Measurements from ENCODE around the gene PDPK1.
A peak's percentile ranks its signal among the peaks of the same experiment; 100 is the strongest.

Gene PDPK1

DNA sequence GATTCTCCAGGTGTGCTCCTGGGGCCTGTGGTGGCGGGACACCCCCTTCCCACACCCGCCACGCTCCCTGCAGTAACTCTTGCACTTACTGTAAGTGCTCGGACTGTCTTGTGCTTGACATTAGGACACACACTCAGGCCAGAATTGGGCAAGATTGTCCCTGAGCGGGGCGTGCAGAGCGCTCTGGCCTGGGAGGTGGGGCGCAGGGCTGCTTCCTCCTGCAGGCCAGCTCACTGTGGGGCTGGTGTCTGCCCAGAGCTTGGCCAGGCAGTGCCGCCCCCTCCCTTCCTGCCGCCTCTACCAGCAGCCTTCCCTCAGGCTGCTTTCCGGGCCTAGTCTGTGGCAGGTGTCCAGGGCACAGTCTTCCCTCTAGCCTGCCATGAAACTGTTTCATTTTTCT, 30.2 kb upstream of the PDPK1 start:
- DNase-seq: no peak

DNA sequence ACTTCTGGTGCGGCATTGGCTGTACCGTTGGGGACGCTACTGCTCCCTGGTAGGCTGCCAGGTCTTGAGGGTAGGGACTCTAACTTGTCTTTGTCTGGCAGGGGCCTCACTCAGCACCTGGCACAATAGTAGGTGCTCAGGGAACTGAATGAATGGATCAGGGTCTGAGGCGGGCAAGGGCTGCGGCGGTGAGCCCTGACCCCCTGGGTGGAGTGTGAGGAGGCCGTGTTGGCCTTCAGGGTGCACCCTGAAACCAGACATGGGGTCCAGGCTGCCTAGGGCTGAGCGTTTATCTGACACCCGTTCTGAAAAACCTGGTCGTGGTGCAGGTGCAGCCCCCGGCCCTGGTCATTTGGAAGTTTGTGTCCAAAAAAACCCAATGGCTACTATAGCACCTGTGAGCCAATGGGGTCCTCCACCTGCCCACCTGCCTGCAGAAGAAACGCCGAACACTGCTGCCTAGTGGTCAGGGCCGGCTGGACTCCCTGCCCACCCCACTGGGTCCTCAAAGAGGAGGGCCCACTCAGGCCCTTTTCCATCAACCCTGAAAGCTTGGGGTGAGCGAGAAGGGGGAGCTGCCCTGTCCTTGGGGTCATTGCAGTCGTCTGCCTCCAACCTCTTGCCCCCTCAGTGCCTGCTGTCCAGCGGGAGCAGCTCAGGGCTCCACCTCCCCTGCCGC, 29.0 kb upstream of the PDPK1 start:
- DNase-seq: no peak

DNA sequence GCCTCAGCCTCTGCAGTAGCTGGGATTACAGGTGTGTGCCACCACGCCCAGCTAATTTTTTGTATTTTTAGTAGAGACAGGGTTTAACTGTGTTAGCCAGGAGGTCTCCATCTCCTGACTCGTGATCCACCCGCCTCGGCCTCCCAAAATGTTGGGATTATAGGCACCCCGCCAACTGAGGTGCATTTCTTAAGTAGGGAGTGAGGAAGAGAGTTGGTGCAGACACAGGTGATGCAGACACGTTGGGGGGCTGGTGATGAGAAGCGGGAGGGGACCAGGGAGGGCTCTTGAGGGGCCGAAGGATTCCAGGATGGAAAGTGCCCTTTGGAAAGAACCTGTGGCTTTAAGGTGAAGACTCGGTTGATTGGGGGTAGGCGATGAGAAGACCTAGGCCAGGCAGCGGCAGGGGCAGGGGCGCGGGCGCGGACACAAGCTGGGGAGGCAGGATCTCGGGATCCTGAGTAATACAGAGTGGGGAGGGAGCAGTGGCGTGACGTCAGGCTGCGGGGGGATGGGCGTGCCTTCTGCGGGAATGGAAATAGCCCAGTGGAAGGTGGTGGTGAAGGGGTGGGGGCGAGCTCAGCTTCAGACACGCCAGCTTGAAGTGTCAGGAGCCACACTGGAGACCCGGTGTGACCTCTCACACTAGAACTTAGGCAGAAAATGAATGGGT, 26.6 kb upstream of the PDPK1 start:
- DNase-seq: no peak

DNA sequence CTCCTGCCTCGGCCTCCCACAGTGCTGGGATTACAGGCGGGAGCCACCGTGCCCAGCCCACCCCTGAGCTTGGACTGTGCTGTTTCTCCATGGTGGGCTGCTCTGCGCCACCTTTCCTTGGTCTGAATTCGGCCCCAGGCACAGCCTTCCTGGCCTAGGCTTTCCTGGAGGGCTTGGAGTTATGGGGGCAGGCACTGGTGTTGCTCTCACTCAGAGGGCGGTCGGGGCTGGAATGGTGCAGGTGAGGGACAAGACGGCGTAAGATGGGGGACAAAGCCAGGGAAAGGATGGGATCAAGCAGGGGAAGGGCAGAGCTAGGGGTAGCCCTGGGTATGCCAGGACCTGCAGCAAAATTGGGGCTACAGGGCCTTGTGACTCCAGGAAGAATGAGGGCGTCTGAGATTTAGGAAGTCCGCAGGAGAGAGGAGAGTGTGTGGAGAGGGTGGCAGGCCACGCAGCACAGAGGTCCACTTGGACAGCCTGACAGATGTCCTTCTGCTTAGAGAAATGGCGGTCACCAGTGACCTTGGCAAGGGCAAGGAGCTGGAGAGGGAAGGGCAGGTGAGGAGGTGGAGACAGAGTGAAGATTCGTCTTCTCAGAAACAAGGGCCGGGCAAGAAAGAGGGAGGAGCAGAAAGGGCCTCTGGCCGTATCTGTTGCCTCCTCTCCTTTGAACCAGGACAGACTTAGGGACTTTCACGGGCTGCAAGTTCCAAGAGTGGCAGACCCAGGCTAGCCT, 25.7 kb upstream of the PDPK1 start:
- no peak for DNase-seq

DNA sequence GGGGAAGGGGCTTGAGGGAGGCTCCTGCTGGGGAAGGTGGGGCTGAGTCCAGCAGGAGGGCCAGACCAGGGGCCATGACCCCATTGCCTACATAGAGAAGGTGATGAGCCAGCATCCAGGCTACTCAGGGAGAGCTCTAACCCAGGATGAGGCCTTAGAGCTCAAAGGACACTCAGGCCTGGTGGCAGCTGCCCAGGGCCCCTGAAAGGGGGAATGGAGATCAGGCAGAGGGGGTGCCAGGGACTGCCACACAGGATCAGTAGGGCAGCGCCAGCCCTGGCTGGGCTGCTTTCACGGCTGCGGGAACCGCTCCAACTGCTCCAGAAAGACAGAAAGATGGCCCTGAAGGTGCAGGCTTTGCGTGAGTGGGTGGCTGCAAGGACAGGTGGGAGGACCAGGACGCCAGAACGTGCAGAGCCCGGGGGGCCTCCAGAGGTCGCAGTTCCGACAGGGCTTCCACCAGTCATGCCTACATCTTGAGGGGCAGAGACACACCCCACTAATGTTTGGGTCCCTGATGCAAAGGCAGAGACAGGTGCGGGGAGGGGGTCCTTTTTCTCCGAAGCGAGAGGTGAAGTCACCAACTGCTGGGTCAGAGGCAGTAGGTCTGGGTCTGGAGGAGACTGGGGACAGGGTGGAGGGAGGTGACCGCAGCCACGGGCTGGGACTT, 25.0 kb upstream of the PDPK1 start:
- DNase-seq: no peak

DNA sequence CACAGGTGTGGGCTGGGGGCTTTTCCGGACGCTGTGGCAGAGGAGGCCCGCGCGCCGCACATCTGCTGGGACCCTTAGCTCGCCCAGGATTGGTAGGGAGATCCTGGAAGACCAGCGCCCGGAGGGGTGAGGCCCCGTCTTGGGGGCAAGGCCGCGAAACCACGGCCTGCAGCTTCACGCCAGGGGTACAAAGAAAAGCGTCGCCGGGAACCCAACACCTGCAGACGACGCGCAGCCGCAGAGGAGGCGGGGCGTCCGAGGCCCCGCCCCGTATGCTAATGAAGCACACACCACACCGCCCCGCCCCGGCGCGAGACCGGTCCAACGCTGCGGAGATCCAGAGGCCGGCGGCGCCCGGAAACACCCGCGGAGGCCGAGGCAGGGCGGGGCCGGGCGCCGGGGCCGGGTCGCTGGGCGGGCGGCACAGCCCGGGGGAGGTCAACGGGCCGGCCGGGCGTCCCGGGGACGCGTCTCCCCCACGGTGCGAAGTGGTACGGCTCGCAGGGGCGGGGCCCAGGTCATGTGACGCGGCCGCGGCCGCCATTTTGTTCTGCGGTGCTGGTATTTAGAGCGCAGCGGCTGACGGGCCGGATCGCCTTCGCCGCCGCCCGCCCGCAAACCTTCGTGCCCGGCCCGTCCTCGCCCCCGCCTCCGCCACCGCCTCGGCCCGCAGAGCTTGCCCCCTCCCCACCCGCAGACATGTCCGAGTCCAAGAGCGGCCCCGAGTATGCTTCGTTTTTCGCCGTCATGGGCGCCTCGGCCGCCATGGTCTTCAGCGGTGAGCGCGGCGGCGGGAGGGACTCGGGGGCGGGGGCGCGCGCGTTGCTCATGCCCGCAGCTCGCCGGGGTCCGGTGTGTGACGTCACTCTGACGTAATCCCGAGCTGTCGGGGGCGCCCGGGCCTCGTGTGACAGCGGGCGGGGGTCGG, 24.2 kb upstream of the PDPK1 start, which contains the start of gene ATP6V0C:
TSS of gene ATP6V0C (plus strand) at position 548 of the 928 bp plus-strand sequence. CDS start at position 700, 152 bp downstream.
- DNase-seq: peak; percentile 66

DNA sequence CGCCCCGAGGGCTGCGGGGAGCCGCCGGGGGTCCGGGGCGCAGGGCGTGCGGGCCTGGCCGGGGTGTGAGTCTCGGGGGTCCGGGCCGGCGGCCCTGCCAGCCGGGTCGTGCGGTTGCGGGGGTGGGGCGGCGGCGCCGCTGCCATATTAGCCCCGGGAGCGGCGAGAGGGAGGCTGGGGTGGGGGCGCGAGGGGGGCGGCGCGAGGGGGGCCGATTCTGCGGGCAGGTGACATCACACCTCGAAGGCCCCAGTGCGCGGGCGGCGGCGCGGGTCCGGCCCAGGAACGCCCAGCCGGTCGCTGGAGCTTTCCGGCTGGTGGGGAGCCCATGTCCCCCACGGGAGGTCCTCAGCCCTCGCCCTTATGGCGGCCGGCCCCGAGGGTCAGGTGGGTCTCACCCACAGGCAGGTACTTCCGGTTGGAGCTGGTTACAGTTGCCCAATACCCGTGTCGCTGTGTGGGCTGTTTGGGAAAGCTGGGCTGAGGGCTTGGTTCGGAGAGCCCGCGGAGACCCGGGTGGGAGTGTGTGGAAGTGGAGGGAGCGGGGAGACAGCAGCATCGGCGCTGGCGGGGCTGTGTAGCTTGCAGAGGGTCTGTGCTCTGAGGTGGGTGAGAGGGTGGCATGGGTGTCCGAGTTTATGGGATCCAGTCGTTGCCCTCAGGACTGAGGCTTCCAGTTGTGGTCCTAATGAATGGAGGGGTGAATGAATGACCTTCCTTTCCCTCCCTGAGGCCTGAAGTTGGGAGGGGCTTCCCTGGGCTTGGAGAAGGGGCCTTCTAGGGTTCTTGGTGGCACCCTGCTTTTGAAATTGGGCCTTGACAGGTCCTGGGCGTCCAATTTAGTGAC, 23.3 kb upstream of the PDPK1 start:
- no peak for DNase-seq

DNA sequence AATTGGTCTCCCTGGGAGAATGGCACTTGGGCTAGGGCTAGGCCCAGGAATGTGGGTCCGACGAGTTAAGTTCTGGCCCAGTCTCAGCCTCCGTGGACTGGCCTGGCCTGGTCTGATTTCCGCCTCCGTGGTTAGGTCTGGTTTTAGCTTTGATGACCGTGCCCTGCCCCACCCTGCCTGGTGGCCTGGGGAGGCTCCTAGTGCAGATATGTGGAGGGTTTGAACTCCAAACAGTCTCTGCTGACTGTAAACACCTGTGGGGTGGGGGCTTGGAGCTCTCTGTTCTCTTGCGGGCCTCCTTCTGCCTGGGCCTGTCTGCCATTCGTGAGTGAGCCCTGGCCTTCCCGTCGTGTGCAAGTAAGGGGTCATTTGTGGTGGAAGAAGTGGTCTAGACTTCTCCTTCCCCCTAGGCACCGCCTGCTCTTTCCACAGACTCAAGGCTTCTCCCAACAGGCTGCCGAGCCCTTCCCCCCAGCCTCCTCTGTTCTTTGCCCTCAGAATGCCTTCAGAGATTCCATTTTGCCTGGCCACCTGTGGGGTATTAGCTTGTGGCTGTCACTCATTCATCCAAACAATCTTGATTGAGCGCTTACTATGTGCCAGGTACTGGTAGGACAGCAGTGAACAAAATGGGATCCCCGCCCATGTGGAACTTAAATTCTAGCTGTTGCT, 22.5 kb upstream of the PDPK1 start:
- no peak for DNase-seq

DNA sequence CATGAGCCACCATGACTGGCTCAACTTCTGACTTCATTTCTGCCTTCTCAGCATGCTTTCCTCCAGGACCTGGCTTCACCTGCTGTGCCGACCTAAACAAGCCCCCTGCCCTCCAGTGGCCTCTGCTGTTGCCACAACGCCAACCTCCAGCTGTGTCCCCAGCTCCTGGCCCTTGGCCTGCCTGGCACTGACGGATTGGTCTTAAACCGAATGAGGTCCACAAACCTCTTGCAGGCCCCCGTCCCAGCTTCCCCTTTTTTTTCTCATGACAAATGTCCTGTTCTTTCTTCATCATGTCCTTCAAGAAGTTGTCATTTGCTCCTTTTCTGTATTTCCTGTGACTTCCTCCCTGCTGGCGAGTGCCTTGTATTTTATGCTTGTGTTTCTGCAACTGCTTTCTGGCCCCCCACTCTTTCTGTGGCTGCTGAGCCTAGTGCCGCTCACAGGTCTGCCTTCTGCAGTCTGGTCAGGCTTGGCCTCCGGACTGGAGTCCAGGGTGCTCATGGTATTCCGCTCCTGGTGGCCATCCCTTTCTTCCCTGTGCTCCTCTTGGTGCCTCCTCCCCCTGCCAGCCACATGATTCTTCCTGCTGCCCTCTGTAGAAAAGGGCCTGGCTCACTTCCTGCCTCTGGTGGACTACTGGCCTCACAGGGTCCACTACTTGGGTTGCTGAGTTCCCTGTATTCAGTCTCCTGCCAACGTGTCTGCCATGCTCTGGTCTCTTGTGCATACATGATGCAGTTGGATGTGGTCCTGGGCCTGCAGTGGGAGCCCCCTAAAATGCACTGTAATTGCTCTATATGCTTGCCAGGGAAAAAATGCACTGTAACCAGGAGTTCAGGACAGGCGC, 21.2 kb upstream of the PDPK1 start:
- no peak for DNase-seq

DNA sequence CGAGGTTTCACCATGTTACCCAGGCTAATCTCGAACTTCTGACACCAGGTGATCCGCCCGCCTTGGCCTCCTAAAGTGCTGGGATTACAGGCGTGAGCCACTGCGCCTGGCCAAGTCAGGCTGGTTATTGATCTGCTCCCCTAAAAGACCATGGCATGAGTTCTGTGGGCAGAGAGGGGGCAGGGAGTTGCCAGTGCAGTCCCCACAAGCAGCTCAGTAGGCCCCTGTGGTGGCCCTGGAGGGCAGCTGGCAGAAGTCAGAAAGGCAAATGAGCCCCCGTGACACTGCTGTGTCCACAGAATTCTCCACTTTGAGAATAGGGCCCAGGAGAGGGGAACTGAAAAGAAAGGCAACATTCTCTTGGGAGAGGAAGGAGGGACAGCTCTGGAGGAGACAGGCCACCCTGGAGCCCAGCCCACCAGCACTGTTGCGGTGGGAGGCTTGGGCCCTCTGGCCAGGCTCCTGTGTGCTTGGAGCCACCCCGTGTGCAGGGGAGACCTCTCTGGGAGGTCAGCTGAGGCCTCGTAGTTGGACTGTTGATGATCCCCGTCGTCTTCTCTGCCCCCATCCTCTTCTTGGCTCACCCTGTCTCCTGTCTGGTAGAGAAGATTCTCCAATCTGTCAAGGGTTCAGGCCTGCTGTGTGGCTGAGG, 19.7 kb upstream of the PDPK1 start:
- no peak for DNase-seq

DNA sequence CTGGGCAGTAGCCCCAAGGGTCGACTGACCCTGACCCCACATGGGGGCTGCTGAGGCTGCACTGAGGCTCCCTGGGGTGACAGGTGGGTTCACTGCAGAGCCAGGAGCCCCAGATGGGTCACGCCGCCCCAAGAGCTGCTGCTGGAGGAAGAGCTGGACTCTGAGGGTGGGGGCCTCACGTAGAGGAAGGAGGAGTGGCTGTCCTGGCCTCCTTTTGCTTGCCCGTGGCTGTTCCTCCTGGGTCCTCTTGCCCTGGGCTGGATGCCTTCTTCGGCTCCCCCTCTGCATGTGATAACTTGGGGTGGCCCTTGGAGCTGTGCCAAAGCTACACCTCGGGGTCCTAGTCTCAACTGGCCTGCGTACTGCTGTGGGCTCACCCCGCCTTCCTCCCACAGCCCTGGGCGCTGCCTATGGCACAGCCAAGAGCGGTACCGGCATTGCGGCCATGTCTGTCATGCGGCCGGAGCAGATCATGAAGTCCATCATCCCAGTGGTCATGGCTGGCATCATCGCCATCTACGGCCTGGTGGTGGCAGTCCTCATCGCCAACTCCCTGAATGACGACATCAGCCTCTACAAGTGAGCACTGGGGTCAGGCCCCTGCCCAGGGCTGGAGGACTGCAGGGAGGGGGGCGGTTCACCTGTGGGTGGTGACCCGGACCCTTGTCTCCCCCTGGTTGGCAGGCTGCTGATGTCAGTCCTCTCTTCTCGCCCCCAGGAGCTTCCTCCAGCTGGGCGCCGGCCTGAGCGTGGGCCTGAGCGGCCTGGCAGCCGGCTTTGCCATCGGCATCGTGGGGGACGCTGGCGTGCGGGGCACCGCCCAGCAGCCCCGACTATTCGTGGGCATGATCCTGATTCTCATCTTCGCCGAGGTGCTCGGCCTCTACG, 18.8 kb upstream of the PDPK1 start:
- no peak for DNase-seq

DNA sequence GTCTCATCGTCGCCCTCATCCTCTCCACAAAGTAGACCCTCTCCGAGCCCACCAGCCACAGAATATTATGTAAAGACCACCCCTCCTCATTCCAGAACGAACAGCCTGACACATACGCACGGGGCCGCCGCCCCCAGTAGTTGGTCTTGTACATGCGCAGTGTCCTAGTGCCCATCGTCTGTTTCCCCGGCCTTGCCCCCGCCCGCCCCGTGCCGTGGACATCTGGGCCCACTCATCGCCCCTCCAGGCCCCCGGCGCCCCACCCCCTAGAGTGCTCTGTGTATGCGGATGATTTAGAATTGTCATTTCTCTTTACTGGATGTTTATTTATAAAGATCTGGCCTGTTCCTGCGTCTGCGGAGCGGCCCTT, 18.1 kb upstream of the PDPK1 start:
- no peak for DNase-seq

DNA sequence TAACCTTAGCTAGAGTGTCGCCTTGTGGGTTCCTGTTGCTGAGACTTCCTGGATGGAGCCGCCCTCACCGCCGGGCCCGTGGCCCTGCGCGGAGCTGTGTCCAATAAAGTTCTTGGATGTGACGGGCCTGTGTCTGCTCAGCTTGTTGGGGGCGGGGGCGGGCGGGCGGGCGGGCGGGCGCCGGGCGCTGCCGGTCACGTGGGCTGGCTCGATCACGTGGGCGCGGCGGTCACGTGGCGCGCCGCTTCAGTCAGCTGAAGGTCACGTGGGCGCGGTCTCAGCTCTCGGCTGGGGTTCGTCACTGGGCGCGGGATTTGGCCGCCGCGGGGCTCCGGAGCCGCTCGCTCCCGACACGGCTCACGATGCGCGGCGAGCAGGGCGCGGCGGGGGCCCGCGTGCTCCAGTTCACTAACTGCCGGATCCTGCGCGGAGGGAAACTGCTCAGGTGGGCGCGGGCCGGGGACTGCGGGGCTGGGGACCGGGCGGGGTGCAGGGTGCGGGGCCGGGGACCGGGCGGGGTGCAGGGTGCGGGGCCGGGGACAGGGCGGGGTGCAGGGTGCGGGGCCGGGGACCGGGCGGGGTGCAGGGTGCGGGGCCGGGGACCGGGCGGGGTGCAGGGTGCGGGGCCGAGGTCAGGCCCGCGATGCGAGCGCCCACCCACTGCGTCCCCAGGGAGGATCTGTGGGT, 17.6 kb upstream of the PDPK1 start, which contains the start of gene AMDHD2:
TSS of gene AMDHD2 (plus strand) at position 275 of the 687 bp plus-strand sequence. CDS start at position 363, 88 bp downstream.
- peak; percentile 4 for DNase-seq

DNA sequence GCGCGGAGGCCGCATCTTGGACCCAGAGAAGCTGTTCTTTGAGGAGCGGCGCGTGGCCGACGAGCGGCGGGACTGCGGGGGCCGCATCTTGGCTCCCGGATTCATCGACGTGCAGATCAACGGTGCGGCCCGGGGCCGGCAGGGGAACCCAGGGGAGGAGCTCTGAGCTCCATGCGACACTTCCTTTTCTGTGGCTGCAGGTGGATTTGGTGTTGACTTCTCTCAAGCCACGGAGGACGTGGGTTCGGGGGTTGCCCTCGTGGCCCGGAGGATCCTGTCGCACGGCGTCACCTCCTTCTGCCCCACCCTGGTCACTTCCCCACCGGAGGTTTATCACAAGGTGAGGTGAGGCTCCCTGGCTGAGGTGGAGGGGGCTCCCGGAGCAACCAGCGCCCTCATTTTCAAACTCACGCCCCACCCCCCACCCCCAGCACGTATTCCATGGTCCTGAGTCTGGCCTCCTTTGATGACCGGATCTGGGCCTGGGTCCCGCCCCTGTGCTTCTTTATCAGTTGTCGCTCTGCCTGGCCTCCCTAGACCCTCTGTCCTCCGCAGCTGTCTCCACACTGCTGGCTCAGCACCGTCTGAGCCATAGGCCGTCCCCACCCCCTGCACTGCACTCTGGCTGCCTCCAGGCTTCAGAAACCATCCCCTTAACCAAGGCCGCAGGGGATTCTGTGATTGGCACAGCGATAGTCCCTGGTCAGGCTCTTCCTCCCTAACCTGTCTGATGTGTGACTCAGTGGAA, 16.9 kb upstream of the PDPK1 start:
- no peak for DNase-seq

DNA sequence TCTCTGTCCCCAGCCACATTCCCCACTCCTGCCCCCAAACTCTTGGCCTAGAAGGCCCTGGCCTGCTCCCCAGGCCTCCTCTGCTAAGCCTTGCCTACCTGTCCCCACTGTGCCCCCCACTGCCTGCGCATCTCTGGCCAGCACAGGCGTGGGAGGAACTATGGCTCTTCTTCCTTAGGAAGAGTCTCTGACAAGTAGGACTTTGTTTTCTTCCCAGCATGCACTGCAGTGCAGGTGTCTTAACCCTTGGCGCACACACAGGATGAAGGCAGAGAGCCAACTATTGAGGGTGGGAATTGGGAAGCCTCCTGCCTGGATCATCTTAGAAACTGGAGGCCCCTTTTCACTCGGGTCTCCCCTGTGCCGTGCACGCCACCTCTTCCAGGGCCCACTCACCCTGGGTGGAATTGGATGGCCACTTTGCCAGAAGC, 14.0 kb upstream of the PDPK1 start:
- no peak for DNase-seq

DNA sequence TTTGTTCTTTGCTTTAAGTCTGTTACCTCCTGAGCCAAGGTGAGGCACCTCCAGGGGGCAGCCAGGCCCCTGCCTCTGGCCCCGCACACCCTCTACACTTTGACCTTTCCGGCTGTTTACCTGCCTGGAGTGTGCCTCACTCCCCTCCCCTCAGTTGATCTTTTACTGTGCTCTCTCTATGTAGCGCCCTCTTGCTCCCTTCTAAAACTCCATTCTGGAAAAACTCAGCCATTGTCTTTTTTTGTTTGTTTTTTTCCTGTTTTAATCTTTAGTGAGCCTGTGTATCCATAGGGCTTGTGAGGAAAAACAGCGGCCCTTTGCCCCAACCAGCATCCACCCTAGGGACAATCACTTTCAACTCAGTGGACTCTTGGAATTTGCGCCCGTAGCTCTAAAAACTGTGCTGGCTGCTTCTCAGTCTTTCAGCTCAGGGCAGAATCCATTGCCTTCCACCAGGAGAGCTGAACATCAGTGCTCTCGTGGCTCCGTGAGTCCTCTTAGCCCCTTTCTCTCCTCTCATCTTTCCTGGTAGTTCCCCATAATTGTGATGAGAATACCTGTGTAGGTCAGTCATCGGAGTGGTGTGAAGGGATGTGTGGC, 13.4 kb upstream of the PDPK1 start:
- DNase-seq: no peak

Measured in NCI-H1417 treated with DMSO at 0.1 percent for 48 hours (cell line).